H1 (cell line): ENCODE data around the gene SBNO2.

ENCODE experiments used
- TF ChIP-seq, protein P1 (sequence below), 3 experiments: IDR thresholded peaks; 1 replicate in 2 of 3; 2 replicates in 1 of 3; pipeline versions ENCODE4 v1.5.1 to v1.6.1; 2011; ENCODE audit warnings: low read length in 3 of 3, mild to moderate bottlenecking in 3 of 3, inconsistent platforms in 2 of 3, low read depth in 1 of 3, moderate library complexity in 1 of 3; ENCODE audit not compliant: insufficient read depth in 1 of 3; ENCODE audit errors: control extremely low read depth in 1 of 3
- TF ChIP-seq, protein P2 (sequence below): IDR thresholded peaks from 2 replicates; pipeline ENCODE4 v1.6.1; 2012; ENCODE audit warnings: inconsistent platforms

DNA sequence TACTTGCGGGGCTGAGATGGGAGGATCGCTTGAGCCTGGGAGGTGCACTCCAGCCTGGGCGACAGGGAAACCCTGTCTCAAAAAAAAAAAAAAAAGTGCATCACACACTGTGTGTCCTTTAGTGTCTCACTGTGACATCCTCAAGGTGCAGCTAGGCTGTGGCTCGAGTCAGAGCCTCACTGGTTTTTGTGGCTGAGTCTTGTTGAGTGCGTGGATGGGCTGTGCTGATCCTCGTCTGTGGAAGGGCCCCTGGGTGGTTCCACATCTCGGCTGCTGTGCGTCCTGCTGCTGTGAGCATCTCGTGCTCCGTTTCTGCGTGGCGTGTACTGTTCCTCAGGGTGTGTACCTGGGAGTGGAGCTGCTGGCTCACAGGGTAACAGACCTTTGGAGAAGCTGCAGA, 42.7 kb upstream of the SBNO2 start:
- TF ChIP-seq, protein P1, sequence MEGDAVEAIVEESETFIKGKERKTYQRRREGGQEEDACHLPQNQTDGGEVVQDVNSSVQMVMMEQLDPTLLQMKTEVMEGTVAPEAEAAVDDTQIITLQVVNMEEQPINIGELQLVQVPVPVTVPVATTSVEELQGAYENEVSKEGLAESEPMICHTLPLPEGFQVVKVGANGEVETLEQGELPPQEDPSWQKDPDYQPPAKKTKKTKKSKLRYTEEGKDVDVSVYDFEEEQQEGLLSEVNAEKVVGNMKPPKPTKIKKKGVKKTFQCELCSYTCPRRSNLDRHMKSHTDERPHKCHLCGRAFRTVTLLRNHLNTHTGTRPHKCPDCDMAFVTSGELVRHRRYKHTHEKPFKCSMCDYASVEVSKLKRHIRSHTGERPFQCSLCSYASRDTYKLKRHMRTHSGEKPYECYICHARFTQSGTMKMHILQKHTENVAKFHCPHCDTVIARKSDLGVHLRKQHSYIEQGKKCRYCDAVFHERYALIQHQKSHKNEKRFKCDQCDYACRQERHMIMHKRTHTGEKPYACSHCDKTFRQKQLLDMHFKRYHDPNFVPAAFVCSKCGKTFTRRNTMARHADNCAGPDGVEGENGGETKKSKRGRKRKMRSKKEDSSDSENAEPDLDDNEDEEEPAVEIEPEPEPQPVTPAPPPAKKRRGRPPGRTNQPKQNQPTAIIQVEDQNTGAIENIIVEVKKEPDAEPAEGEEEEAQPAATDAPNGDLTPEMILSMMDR (IDR thresholded peaks at IDR 0.05; ENCODE audit: control extremely low read depth in 1 of 3, insufficient read depth in 1 of 3, low read depth in 1 of 3, low read length in 3 of 3): no peak
- TF ChIP-seq, protein P2, sequence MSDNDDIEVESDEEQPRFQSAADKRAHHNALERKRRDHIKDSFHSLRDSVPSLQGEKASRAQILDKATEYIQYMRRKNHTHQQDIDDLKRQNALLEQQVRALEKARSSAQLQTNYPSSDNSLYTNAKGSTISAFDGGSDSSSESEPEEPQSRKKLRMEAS: no peak
